Stomach (tissue), 4 donors: ENCODE data around the gene BLCAP.

Experiments
- EP300 ChIP-seq: sonication (generic); formaldehyde crosslinking; IDR thresholded peaks from one replicate; pipeline ENCODE4 v1.6.1; 2017; ENCODE audit warnings: antibody characterized with exemption
- POLR2A ChIP-seq, 4 donors: fragments of 450-650 bp; IDR thresholded peaks; one replicate each; pipeline ENCODE4 v1.6.1; 2016; ENCODE audit warnings: antibody characterized with exemption in 4 of 4, control low read depth in 2 of 4, mild to moderate bottlenecking in 1 of 4, moderate library complexity in 1 of 4
- POLR2AphosphoS5 ChIP-seq, 3 donors: sonication (generic); formaldehyde crosslinking; IDR thresholded peaks; one replicate each; pipeline ENCODE4 v1.6.1; 2016; ENCODE audit warnings: antibody characterized with exemption in 3 of 3
- TF ChIP-seq, protein P1 (sequence below), 7 experiments: fragments of 450-650 bp in 4 of 7; fragments of 200-600 bp in 3 of 7; sonication (generic) in 3 of 7; IDR thresholded peaks; one replicate each; pipeline ENCODE4 v1.5.1; 2016 to 2019; ENCODE audit warnings: antibody characterized with exemption in 7 of 7, control low read depth in 2 of 7, mild to moderate bottlenecking in 1 of 7

DNA sequence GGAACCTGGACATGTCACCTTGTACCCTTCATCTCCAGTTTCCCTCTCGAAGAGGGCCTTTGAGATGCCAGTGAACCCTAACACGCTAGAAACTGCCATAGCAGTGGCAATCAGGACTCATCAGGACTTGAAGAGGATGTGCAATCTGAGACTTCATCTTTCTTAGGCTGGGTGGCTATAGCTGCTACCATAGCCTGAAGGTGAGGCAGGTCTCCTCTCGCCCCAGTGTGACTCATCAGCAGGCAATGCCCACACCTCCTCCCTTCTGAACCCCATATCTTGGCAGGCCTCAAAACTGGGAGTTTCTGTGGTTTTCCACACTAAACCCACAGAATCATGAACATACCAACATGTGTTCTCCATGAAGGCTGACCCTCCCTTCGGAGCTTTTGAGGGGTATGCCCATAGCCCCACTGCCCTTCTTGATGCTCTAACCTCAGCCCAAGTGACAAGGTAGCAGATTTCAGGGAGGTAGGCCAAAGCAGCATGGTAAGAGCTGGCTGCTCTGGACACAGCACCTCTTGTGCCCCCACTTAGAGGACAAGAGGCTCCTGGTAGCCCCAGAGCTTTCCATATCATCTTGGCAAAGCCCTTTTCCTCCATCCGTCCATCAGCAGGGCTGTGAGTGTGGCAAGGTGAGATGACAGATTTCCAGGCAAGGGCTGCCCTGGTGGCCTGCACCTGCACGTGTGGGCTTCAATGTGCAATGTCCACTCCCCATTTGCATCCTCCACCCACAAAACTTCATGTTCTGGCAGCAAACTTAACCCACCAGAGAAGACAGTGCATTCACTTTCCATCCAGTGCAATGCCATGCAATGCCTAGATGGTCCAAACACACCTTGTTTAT is 2.6 kb downstream of the BLCAP start:
- TF ChIP-seq, protein P1, sequence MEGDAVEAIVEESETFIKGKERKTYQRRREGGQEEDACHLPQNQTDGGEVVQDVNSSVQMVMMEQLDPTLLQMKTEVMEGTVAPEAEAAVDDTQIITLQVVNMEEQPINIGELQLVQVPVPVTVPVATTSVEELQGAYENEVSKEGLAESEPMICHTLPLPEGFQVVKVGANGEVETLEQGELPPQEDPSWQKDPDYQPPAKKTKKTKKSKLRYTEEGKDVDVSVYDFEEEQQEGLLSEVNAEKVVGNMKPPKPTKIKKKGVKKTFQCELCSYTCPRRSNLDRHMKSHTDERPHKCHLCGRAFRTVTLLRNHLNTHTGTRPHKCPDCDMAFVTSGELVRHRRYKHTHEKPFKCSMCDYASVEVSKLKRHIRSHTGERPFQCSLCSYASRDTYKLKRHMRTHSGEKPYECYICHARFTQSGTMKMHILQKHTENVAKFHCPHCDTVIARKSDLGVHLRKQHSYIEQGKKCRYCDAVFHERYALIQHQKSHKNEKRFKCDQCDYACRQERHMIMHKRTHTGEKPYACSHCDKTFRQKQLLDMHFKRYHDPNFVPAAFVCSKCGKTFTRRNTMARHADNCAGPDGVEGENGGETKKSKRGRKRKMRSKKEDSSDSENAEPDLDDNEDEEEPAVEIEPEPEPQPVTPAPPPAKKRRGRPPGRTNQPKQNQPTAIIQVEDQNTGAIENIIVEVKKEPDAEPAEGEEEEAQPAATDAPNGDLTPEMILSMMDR (IDR thresholded peaks at IDR 0.05) = no peak
- TF ChIP-seq POLR2A (IDR thresholded peaks at IDR 0.05) = no peak
- no peak for TF ChIP-seq EP300
- no peak for TF ChIP-seq POLR2AphosphoS5 (IDR thresholded peaks at IDR 0.05)
